CD1c-positive myeloid dendritic cell (primary cell): ENCODE data around the gene ANKS6.

Source experiments
- DNase-seq: peaks from one replicate; pipeline ENCODE4 v3.0.0-alpha.2; 2016; ENCODE audit errors: extremely low spot score

ANKS6 gene

GRCh38 chr9:98815391-98815951 is 19.1 kb upstream of the ANKS6 start:
- DNase-seq = no peak

DNA sequence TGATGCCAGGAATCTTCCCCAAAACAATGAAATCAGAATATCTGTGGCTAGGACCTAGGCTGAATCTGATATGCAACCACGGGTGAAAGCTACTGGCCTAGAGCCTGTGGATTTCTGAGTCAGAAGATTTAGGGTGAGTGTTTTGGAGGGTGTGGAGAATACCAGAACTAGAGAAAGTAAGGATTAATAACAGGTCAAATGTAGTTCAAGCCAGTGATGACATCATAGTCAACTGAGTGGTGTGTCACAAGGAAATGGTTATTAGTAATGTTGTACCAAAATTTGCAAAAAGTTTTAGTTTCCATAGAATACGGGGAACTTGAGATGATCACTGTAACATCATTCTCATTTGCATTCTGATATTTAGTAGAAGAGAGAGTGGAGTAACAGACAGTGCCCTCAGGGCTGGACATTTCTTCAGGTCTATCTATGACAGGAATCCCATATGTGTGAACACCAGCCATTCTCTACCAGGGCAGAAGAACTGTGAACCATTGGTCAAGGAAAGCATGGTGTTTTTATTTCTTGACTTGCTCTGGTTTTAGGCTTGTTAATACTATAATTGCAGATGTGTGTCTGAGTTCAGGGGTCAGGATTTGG is 14.8 kb upstream of the ANKS6 start:
- DNase-seq = peak; percentile 84

DNA sequence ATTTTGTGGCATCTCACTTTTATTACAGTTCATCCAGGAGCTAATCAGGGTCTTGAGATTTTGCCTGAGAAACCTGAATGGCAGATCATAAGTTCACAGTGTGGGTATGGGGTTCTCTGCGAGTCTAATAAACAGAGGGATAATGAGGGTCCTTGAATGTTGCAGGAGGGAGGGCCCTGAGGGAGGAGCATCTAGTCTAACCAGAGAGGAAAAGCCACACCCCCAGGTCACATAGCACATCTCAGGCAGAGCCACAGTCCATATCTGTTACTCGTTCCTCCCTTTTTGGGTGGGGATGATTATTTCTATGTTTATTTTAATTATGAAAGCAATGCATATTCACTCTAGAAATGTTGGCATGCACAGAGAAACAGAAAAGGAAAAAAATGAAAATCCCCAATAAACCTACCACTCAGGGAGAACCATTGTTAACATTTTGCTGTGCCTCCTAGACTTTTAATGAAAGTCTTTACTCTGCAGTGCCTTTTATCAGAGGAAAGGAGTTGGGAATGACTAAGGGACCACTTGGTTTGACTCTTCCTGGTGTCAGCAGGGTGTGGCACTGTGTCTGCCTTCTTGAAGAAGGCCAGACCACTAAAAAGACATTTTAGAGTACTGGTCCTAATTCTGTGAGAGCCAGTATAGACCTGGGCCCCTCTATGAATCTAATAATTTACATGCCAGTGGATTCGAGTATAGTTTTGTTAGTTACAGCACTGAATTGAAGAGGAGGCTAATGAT is 13.9 kb upstream of the ANKS6 start:
- DNase-seq = no peak

- DNase-seq = peak; percentile 31
Measured at GRCh38 chr9:98809311-98810101, 13.2 kb upstream of the ANKS6 start.

DNA sequence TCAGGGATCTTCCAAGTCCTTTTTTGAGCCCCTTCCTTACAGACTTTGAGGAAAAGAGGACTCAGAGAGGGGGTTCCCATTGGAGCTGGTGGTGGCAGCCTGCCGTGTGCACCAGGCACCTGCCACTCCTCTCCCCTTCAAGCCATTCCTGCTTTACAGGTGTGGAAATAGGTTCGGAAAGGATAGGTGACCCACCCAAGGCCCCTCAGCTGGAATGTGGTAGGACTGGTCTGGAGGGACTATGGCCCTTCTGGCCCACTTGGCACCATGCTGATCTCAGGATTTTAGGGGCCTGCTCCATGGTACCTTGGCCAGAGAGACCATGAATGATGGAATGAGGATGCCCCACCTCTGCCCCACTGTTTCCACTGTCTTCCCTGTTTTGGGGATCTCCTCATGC is 12.5 kb upstream of the ANKS6 start:
- DNase-seq = no peak

DNA sequence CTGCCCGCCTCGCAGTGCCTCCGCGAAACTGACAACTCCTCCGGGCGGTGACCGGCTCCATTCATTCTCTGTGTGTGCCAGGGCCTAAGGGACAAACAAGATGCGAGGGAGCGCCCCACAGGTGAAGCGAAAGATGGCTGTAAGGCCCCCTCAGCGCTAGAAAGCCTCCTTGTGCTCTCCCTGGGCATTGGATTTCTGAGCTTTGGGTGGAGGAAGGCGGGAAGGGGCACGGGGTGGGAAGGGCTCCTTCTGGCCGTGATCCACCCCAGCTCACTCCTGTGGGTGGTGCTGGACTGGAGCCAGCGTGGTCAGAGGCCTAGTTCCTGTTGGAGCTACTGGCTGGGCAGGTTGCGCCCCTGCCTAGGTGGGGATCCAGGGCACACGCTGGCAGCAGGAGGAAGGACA is 12.1 kb upstream of the ANKS6 start:
- peak; percentile 85 for DNase-seq

GRCh38 chr9:98807814-98808195 is 11.4 kb upstream of the ANKS6 start:
- no peak for DNase-seq

DNA sequence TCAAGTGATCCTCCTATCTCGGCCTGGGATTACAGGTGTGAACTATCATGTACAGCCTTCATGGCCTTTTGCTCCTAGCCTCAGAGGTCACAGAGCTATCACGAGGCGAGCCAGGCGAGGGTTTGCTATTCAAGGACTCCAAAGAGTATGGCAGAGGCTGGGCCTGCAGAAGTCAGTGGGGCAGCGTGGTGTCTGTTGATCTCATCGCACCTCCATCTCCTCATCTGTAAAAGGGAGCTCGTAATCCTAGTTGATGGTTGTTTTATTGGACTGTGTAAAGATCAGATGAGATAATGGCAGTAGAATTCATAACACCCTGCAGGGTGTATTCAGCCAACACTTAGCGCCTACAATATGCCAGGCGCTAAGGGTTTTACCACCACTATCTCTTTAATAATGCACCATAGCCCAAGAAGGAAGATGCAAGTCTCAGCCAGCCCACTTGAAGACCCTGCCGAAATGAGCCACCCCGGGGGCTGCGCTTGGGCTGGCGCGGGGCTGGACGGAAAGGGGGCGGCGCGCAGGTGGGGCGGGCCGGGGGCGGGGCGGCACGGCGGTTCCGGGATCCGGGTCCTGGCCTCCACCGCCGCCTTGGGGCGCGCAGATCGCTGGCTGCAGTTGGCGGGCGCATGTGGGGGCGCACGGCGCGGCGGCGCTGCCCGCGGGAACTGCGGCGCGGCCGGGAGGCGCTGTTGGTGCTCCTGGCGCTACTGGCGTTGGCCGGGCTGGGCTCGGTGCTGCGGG is 10.9 kb upstream of the ANKS6 start, which contains the start of gene GALNT12:
Gene GALNT12 (plus strand): TSS at position 601 of the 744 bp plus-strand sequence. CDS start 29 bp downstream, at position 630.
- DNase-seq = peak; percentile 57

DNA sequence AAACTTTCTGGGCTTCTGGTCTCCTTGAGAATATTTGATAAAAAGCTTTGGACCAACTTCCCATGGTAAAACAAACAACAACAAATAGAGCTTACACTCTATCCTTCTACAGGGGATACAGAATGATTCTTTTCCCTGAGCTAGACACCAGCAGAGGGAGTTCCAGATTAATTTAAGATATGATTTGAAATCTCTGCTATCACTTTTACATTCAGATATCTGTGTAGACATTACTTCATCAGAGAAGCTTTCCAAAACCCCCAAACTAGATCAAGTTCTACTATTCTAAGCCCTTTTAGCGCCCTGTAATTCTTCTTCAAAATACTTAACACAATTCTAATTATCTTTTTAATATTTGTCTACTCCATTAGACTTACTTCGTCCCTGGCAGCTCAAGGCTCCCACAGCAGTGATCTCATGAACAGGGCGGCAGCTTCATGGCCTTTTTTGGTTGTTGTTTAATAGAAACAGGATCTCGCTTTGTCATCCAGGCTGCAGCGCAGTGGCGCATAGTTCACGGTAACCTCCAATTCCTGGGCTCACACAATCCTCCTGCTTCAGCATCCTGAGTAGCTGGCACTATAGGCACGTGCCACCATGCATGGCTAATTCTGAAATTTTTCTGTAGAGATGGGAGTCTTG is 10.2 kb upstream of the ANKS6 start:
- DNase-seq = peak; percentile 34

DNA sequence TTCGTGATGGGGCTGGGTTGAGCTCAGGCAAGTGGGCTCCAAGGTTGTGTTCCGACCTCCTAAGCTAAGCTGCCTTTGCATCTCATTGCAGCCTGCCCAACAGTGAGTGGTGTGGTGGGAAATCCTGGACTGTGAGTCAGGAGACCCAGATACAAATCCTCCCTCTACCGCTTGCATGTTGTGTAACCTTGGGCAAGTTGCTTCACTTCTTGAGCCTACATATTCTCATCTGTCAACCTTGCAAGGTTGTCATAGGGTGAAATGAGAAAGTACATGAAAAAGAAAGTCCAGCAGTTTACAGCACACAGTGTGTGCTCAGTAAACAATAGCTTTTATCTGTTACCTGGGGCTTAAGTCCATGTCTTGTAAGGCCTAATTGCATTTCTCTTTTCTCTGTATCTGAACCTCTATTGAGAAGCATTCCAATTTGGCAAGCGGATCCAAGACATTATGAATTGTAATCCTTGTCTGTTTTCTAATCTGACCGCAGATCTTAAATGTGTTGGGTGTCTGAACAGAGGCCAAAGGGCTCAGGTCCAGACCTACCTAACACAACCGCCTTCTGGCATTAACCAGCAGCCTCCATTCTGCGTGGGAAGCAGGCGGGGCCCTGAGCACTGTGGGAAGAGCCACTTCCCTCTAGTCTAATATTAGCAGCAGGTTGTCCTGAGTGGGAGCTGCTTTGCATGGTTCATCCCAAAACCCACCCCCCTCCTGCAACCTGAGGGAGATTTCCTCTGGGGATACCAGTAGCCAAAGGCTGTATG is 9.3 kb upstream of the ANKS6 start:
- DNase-seq = peak; percentile 45

DNA sequence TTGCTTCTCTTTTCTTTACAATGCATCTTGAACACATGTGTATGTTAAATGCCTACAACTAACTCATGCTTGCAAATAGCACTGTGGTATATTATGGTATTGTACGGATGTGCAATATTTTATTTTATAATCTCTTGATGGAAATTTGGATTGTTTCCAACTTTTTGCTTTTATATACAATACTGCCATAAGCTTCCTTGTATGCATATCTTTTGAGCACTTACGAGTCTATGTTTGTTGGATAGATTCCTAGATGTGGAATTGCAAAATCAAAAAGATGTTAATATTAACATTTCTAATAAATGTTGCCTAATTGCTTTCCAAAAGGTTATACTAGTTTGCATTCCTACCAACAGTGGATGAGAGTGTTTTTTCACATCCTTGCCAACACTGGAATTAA is 7.7 kb upstream of the ANKS6 start:
- DNase-seq = no peak

GRCh38 chr9:98801969-98802371 is 5.6 kb upstream of the ANKS6 start:
- DNase-seq = no peak

DNA sequence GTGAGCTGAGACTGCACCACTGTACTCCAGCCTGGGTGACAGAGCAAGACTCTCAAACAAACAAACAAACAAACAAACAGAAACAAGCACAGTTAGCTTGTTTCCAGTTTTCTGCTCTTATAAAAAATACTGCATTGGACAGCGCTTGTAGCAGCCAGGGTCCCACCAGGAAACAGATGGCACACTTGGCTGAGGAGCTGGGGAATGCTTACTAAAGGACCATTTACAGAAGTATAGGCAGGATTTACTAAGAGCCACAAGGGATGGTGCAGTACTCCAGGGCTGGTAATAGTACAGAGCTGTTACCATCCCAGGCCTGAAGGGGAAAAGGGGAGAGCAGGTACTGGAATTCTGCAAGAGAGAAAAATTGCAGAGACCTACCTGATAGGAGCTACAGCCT is 5.2 kb upstream of the ANKS6 start:
- DNase-seq = no peak

DNA sequence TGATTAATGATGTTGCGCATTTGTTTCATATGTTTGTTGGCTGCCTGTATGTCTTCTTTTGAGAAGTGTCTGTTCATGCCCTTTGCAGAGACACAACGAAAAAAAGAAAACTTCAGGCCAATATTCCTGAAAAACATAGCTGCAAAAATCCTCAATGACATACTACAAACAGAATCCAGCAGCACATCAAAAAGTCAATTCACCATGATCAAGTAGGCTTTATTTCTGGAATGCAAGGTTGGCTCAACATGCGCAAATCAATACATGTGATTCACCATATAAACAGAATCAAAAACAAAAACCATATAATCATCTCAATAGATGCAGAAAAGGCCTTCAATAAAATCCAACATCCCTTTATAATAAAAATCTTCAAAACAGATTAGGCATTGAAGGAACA is 1.9 kb upstream of the ANKS6 start:
- DNase-seq = no peak

GRCh38 chr9:98797491-98797890 is 1.1 kb upstream of the ANKS6 start:
- no peak for DNase-seq

GRCh38 chr9:98795970-98796363 is 388 bp downstream of the ANKS6 start:
- DNase-seq = no peak

DNA sequence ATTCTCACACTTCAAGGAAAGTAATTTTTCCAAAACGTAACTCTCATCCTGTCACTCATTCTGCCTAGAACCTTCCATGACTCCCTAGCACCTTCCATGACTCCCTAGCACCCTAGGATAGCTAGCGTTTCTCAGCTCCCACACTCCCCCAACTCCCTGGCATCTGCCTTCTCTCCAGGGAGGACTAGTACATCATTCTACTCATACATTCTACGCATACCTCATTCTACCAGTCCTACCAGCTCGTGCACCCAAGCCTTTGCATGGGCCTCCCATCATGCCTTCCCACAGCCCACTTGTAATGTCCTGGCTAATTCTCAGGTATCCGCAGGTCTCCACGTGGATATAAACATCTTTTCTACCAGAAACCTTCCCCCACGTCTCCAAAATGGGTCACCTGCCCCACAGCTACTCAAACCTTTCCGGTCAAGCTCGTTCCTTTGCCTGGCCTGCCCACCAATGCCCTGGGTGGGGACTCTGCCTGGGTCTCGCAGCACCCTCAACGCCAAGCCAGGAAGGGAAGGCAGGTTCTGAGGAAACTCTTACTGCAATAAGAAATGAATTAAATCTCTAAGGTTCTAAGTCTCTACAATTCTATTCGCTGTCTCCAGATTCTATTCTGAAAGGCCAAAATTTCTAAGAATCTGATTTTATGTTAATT is 930 bp downstream of the ANKS6 start:
- DNase-seq = no peak

DNA sequence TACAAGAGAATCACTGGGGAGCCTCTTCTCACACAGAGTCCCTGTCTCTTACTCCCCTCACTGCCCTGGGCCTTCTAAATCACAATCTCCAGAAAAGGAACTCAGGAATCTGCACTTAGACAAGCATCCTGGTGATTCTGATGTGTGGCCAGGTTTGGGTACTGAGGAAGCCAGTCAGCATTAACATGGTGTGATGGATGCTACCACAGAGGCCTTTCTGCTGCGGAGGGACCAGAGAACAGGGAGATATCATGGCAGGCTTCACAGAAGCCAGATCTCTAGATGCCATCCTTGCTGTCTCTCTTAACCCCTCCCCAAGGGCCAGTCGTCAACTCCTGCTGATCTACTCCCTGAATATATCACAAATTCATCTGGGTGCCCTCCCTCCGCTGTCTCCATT is 1.6 kb downstream of the ANKS6 start:
- DNase-seq = no peak

DNA sequence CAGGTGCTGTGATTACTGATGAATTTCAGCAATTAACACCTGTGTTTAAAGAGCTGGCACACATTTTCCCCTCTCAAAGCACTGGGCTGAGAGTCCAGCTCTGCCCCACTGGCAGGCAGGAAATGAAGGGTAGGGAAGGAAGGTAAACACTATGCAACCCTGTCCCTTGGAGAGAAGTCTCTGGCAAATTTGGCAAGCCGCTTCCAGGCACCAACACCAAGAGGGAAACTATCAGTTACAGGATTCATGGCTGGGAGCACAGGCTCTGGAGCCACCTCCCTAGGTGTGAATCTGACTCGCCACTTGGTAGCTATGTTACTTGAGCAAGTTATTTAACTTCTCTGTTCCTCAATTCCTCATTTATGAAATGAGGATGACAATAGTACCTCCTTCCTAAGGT is 3.3 kb downstream of the ANKS6 start:
- DNase-seq = peak; percentile 19
